ENCODE measurements around the gene EDIL3. TPM values are rescaled to one million over a fixed set of nuclear protein-coding genes. Genes with fewer than 3 reads are reported as not detected.
"Not testable (repeated sequence)": the region's sequence is repeated elsewhere in the genome, so short reads cannot be mapped to it uniquely, and the experiment has no call there.

The EDIL3 gene
- total RNA-seq, 4 donors from 2014 or later = 15.9 to 29.3 (median 24.8) TPM

DNA sequence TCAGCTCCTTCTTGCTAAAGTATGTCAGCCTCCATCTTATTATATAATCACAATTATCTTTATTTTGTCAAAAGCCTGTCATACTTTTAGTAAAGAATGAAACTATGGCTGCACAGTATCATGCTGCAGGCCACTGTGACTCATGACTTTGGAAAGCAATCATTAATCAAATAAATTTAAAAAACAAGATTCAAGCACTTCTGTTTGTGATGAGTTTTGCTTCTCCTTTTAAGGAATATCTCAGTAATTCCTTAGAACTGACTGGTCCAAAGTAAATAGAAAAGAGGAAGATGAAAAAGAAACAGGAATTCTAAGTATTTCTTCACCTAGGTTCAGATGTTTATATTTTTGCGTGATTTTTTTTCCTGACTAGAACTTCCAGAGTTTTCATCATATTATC lies 83.1 kb downstream of the EDIL3 start:
- DNase-seq (ENCODE audit: low spot score in 2 of 2) = no peak
- no peak overlapping the region for H3K27ac ChIP-seq
- TF ChIP-seq EP300 (IDR thresholded peaks at IDR 0.05) (no peak), POLR2A (IDR thresholded peaks at IDR 0.05) (no peak)
- TF ChIP-seq, protein P1, sequence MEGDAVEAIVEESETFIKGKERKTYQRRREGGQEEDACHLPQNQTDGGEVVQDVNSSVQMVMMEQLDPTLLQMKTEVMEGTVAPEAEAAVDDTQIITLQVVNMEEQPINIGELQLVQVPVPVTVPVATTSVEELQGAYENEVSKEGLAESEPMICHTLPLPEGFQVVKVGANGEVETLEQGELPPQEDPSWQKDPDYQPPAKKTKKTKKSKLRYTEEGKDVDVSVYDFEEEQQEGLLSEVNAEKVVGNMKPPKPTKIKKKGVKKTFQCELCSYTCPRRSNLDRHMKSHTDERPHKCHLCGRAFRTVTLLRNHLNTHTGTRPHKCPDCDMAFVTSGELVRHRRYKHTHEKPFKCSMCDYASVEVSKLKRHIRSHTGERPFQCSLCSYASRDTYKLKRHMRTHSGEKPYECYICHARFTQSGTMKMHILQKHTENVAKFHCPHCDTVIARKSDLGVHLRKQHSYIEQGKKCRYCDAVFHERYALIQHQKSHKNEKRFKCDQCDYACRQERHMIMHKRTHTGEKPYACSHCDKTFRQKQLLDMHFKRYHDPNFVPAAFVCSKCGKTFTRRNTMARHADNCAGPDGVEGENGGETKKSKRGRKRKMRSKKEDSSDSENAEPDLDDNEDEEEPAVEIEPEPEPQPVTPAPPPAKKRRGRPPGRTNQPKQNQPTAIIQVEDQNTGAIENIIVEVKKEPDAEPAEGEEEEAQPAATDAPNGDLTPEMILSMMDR (IDR thresholded peaks at IDR 0.05) = no peak
- H3K36me3 ChIP-seq = no peaks in the 10 kb centered on the region
- WGBS, 2 donors = 45 to 61% methylated on average over 1 of the region's 1 CpG
- H3K27me3 ChIP-seq = no peaks in the 10 kb centered on the region
- no peaks in the 10 kb centered on the region for H3K9me3 ChIP-seq
- no peaks in the 10 kb centered on the region for H3K4me1 ChIP-seq
- no peak overlapping the region for H3K4me3 ChIP-seq

DNA sequence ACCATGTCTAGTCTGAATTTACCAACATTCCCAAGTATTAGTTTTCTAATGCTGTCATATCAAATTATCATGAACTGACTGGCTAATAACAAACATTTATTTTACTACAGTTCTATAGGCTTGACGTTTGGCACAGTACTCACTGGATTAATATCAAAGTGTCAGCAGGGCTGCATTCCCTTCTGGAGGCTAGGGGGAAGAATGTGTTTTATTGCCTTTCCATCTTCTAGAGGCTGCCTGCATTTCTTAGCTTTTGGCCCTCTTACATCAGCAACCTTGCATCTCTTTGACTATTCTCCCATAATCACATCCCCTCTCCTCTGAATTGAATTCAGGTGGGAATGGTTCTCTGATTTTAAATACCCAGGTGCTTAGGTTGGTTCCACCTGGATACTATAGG lies 84.7 kb downstream of the EDIL3 start:
- no peaks in the 10 kb centered on the region for H3K9me3 ChIP-seq
- no peak overlapping the region for H3K4me3 ChIP-seq
- H3K36me3 ChIP-seq = no peaks in the 10 kb centered on the region
- DNase-seq (ENCODE audit: low spot score in 2 of 2) = no peak
- H3K27ac ChIP-seq = no peak overlapping the region
- TF ChIP-seq EP300 (IDR thresholded peaks at IDR 0.05) (no peak), POLR2A (IDR thresholded peaks at IDR 0.05) (no peak)
- TF ChIP-seq, protein P1 (IDR thresholded peaks at IDR 0.05) = no peak
- no peaks in the 10 kb centered on the region for H3K4me1 ChIP-seq
- 25 to 51% methylated on average over 1 of the region's 1 CpG for WGBS, 2 donors
- no peaks in the 10 kb centered on the region for H3K27me3 ChIP-seq

DNA sequence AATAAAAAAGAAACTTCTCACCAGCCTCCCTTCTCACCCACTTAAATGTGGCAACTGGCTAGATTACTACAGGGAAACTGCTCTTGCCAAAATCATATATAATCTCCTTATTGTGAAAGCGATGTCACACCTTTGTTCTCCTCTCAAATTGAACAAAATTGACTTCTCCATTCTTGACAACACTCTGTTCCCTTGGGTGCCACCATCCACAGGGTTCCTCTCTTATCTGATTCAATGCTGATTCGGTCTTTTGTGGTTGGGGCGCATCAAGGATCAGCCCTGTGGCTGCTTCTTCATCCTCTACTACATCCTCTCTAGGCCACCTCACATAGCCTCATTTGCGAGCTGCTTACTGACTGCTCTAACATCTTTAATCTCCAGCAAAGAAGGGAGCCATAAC lies 86.1 kb downstream of the EDIL3 start:
- H3K27ac ChIP-seq = no peak overlapping the region
- H3K4me1 ChIP-seq = no peaks in the 10 kb centered on the region
- no peak for DNase-seq (ENCODE audit: low spot score in 2 of 2)
- no peak overlapping the region for H3K4me3 ChIP-seq
- TF ChIP-seq, protein P1 (IDR thresholded peaks at IDR 0.05) = no peak
- TF ChIP-seq POLR2A (IDR thresholded peaks at IDR 0.05) = no peak
- no peak for TF ChIP-seq EP300 (IDR thresholded peaks at IDR 0.05)
- H3K27me3 ChIP-seq = no peaks in the 10 kb centered on the region
- H3K9me3 ChIP-seq = no peaks in the 10 kb centered on the region
- no peaks in the 10 kb centered on the region for H3K36me3 ChIP-seq
- 97 to 98% methylated on average over 4 of the region's 4 CpGs for WGBS, 2 donors

DNA sequence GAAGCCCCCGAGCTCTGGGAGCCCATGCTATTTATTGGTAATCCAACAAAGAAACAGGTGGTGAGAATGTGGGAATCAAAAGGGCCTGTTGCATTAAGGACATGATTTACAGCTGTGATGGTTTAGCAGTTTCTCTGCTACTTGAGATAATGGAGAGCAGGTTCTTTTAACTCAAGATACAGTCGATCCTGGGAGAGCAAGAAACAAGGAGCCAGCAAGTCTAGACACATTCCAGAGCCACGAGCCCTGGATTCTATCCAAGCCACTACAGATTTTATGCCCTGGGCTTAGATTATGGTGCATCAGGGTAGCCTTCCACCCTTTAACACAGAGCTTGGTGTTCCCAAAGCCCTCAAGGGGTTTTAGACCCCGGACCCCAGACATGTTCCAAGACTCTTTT lies 87.0 kb downstream of the EDIL3 start:
- H3K4me3 ChIP-seq; DNase-seq (ENCODE audit: low spot score in 2 of 2); H3K9me3 ChIP-seq; H3K27ac ChIP-seq; H3K4me1 ChIP-seq; H3K27me3 ChIP-seq; H3K36me3 ChIP-seq: not testable (repeated sequence)
- 54 to 65% methylated on average over 4 of the region's 4 CpGs for WGBS, 2 donors

DNA sequence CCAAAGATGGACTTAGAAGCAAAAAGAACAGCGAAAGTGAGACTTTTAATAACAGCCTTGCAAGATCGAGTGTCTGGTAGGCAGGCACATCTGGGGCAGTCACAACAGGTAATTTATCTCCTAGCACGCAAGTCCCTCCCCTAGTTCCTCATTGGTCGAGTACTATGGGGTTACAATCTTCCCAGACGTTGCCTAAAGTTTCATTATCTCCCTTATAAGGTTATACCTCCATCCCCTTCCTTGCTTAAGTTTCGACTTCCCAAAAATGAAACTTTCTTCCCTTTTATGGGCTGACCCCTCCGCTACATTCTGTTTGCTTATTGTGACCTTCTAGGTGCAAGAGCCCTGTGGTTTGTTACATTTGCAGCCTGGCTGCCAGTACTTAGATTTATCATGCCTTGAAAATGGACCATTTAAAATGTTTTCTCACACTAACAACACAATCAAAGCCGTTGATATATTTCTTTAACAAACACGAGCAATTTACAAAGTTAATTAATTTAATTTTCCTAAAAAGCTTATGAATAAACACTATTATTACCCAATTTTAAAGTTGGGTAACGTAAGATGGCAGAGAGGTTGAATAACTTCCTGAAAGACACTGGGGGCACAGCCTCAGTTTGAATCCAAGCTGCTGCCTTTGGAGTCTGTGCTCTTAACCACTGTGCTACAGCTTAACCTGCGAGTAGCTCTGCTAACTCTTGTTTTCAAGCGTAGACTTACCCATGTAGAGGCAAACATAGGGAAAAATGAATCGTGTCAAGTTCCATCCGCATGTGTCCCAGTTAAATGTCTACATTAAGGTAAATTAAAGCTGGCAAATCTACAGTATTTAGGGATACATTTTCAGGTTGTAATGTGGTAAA lies 91.7 kb downstream of the EDIL3 start:
- no peaks in the 10 kb centered on the region for H3K4me1 ChIP-seq
- no peaks in the 10 kb centered on the region for H3K36me3 ChIP-seq
- no peak overlapping the region for H3K4me3 ChIP-seq
- no peak overlapping the region for H3K27ac ChIP-seq
- no peaks in the 10 kb centered on the region for H3K9me3 ChIP-seq
- DNase-seq (ENCODE audit: low spot score in 2 of 2) = no peak
- TF ChIP-seq EP300 (IDR thresholded peaks at IDR 0.05) (no peak), POLR2A (IDR thresholded peaks at IDR 0.05) (no peak)
- TF ChIP-seq, protein P1 (IDR thresholded peaks at IDR 0.05) = no peak
- WGBS, 2 donors = 71 to 75% methylated on average over 14 of the region's 14 CpGs
- no peaks in the 10 kb centered on the region for H3K27me3 ChIP-seq

Data from tibial nerve (tissue), 4 donors.